HG03439 (cell line): Measurements from ENCODE around the gene VSTM2L.
"Not testable (repeated sequence)": the region's sequence is repeated elsewhere in the genome, so short reads cannot be mapped to it uniquely, and the experiment has no call there.

Source experiments
- ATAC-seq: cut with Tn5 transposase; IDR thresholded peaks from one replicate; pipeline ENCODE4 v1.9.1; 2021; ENCODE audit warnings: mild to moderate bottlenecking, moderate library complexity; ENCODE audit not compliant: unreplicated experiment

The VSTM2L gene, protein sequence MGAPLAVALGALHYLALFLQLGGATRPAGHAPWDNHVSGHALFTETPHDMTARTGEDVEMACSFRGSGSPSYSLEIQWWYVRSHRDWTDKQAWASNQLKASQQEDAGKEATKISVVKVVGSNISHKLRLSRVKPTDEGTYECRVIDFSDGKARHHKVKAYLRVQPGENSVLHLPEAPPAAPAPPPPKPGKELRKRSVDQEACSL

GRCh38 chr20:37902504-37903313 is at the start of gene VSTM2L:
Gene VSTM2L (plus strand): TSS chr20:37903127. CDS start chr20:37903351, 224 bp downstream.
- no peak for ATAC-seq

GRCh38 chr20:37853823-37854375 is 49.0 kb upstream of the VSTM2L start:
- ATAC-seq: peak; percentile 62

DNA sequence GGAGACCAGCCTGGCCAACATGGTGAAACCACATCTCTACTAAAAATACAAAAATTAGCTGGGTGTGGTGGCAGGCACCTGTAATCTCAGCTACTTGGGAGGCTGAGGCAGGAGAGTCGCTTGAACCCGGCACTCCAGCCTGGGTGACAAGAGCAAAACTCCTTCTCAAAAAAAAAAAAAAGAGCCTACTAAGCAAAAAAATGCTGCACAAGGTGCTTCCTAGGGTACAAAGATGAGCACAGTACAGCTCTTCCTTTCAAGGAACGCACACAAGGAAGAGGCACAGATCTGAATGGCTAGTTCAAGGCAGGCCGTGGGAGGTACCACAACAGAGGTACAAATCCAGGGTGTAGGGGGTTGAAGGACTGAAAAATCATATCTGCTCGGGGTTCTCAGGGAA is 46.9 kb upstream of the VSTM2L start:
- not testable (repeated sequence) for ATAC-seq

GRCh38 chr20:37856932-37857660 is 45.8 kb upstream of the VSTM2L start:
- ATAC-seq: no peak

- ATAC-seq: no peak
Measured at GRCh38 chr20:37859406-37860171, 43.3 kb upstream of the VSTM2L start.

GRCh38 chr20:37863289-37863688 is 39.6 kb upstream of the VSTM2L start:
- no peak for ATAC-seq

GRCh38 chr20:37864298-37864697 is 38.6 kb upstream of the VSTM2L start:
- no peak for ATAC-seq

- no peak for ATAC-seq
Measured at GRCh38 chr20:37866051-37866450, 36.9 kb upstream of the VSTM2L start.

DNA sequence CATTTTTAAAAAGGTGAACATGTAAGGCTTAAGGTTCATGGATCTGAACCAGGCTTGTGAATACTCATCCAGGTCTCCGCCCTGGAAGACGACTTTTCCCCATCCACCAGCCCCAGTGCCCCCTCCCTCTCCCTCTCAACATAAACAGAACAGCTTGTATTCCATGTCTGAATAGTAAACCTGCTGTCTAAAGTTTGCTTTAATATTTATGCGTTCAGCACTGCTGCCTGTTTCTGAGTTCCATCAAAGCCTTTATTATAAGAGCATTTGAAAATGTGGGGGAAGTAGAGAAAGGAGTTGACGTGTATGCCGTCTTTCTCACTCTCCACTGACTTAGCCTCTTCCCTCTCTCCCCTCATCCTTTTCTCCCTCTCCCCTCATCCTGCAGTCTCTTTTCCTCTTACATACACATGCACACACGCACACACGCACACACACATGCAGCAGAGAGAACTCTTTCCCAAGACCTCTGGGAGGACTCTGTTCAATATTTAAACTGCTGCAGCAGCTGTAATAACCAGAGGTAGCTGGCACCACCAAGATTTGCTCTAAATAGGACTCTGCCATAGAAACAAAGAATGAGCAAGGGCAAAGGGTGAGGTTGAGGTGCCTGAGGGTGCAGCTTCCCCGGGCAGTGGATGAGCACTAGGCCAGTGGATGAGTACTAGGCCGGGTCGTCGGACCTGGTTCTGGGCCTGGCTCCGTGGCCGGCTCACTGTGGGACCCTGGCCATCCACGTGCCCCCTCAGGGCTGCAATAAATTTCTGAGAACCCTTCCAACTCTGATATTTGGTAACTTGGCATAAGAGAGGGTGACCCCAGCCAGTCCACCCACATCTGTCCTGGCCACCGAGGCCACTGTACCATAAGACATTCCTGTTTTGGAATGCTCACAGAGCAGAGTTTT is 35.4 kb upstream of the VSTM2L start:
- no peak for ATAC-seq

- ATAC-seq: no peak
Measured at GRCh38 chr20:37868851-37869333, 34.0 kb upstream of the VSTM2L start.

- no peak for ATAC-seq
Measured at GRCh38 chr20:37869334-37869861, 33.5 kb upstream of the VSTM2L start.

GRCh38 chr20:37870294-37870693 is 32.6 kb upstream of the VSTM2L start:
- ATAC-seq: no peak

DNA sequence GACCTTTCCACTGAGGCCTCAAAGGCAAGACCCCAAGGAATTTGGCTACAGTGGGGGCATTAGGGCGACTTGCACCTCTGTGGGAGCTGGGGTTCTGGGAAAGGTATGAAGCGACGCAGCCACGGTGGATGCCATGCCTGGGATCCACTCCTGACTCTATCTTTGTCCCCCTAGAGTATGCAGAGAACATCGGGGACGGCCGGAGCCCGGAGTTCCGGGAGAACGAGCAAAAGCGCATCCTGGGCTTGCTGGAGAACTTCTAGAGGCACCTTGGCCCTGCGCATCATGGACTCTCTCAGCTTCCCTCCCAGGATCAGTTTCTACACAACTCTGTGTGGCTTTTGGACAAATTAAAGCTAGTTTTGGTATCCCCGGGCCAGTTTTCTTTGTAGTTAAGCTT is 31.2 kb upstream of the VSTM2L start:
- ATAC-seq: no peak

DNA sequence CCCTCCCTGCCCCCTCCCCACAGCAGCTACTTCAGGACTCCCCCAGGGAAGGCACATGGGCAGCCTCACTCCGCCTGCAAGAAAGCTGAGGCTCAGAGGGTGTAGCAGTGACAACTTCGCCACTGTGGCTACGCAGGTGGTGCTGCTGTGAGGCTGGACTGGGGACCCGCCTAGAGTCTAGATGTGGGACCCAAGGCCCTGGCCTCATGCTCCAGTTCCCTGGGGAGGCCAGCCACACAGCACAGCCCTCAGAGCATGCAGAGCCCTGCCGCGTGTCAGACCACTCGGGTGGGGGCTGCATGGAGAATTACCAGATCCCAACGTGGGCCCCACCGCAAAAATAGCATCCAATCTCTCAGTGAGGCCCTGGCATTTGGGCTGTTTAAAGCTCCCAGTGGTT is 30.8 kb upstream of the VSTM2L start:
- ATAC-seq: no peak

DNA sequence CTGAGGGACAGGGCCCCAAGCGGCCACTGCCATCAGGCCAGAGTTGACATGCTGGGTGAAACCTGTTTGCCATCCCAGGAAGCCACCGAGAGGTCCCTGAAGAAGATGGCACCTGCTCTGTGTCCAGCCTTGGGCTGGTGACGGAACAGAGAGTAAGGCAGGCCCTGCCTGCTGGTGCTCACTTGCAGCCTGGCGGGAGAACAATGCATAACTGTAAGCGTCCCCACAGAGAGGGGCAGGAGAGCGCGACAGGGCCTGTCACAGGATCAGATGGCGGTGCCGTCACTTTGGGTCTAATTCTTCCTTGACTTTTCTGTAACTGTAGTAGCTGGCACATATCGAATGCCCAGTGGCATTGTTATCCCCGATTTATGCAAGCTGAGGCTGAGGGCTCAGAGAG is 29.0 kb upstream of the VSTM2L start:
- ATAC-seq: no peak

GRCh38 chr20:37875460-37876175 is 27.3 kb upstream of the VSTM2L start:
- no peak for ATAC-seq

DNA sequence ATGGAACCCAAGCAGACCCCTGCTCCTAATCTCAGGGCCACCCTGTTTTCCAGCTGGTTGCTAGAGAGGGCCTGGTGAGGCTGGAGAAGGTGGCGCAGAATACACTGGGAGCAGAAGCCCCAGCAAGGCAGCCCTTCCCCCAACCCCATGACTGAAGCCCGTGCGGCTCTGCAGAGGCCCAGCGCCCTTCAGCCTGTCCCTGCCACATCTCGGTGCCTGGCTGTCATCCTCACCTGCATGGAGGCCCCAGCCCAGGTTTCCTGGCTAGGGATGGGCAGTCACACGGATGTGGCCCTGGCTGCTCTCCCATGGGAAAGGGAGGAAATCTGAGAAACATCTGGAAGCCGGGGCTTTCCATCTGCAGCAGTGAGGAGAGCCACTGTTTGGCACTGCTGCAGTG is 26.1 kb upstream of the VSTM2L start:
- ATAC-seq: no peak
